GM13977 (cell line): ENCODE measurements around the gene SRP9.

Experiments
- DNase-seq: peaks from one replicate; pipeline ENCODE4 v3.0.0; 2012; ENCODE audit warnings: low spot score
- in situ Hi-C: fragments of 300-500 bp; cut with MboI; formaldehyde crosslinking; loops from one replicate; pipeline ENCODE4 v1.12.0; 2022; ENCODE audit warnings: low sequenced_read_pairs, low pct_unique_long_range_greater_than_20kb, mixed read lengths, inconsistent platforms; ENCODE audit not compliant: unreplicated experiment
- TF ChIP-seq, protein P1 (sequence below): IDR thresholded peaks from 2 replicates; pipeline ENCODE4 v1.5.1; 2012; ENCODE audit warnings: mild to moderate bottlenecking, control low read depth; ENCODE audit not compliant: insufficient read depth; ENCODE audit errors: extremely low read depth, missing control alignments

The SRP9 gene

GRCh38 chr1:225817611-225818061 lies 40.0 kb downstream of the SRP9 start:
- in situ Hi-C loops = no loop called here
- TF ChIP-seq, protein P1, sequence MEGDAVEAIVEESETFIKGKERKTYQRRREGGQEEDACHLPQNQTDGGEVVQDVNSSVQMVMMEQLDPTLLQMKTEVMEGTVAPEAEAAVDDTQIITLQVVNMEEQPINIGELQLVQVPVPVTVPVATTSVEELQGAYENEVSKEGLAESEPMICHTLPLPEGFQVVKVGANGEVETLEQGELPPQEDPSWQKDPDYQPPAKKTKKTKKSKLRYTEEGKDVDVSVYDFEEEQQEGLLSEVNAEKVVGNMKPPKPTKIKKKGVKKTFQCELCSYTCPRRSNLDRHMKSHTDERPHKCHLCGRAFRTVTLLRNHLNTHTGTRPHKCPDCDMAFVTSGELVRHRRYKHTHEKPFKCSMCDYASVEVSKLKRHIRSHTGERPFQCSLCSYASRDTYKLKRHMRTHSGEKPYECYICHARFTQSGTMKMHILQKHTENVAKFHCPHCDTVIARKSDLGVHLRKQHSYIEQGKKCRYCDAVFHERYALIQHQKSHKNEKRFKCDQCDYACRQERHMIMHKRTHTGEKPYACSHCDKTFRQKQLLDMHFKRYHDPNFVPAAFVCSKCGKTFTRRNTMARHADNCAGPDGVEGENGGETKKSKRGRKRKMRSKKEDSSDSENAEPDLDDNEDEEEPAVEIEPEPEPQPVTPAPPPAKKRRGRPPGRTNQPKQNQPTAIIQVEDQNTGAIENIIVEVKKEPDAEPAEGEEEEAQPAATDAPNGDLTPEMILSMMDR = no peak

DNA sequence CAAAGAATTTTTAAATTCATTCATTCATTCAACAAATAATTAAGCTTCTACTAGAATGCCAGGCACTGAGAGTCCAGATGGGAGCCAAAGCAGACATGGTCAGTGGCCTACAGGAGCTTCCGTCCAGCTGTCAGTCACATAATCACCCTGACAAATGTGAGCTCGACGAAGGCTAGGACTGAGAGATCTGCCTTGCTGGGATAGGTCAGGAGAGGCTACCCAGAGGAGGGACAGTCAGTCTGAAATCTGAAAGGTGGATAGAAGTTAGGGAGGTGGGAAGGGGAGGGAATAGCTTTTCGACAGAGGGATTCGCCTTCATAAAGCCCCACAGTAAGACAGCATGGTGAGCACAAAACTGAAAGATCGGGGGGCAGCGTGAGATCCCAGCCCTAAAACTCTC lies 40.6 kb downstream of the SRP9 start:
- in situ Hi-C loops = no loop called here
- DNase-seq = no peak
- TF ChIP-seq, protein P1 = no peak

More at GRCh38 chr1:225817611-225818061, 40.0 kb downstream of the SRP9 start:
- no peak for DNase-seq

DNA sequence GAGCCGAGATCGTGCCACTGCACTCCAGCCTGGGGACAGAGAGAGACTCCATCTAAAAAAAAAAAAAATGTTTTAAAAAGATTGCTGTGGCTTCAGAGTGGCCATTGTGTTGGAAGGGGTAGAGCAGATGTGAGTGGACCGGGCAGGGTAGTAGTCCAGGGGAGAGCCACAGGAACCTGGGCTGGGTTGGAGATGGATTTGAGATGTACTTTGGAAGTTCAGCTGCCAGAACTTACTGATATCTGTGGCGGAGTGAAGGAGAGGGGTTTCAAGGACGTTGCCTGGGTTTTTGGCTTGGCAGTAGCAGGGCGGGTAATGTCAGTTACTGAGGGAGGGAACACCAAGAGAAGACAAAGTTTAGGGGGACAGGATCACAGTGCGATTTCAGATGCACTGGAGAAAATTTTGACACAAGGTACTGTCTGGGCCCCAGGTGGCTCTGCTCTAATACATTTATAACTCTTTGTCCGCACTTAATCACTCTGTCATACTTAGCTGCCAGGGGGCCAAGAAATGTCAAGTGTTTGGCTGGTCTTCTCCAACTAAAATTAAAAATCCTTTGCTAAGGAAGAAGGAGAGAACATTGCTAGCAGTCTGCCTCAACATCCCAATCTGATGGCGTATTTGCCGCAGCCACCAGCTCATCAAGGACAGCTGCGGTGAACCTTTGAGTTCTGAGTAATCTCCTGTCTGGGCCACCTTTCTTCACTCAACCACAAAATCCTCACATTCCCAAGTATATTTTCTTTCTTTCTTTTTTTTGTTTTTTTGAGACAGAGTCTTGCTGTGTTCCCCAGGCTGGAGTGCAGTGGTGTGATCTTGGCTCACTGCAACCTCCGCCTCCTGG lies 41.9 kb downstream of the SRP9 start:
- no peak for DNase-seq
- TF ChIP-seq, protein P1 = no peak
- in situ Hi-C loops = no loop called here

DNA sequence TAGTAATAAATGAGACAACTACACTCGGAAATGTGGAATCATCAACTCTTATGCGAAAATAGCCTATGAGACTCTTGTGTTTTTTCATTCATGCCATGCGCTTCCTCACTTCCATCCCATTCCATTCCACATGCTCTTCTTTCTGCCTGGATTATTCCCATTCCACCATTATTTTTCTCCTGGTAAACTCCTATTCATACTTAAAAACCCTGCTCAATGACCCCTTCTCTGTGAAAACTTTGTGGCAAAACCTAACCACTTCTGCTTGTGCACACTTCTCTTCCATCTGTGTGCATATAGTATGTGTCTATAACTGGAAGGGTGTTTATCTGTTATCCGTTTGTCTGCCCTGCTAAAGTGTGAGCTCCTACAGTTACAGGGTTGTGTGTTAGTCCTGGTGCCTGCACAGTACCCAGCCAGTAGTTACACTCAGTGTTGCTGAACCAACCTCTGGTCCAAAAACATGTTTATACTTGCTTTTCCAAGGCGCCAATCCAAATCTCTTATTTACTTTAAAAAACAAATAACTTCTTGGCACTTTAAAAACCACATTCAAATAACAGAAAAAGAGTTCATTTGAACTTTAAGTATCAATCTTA lies 43.0 kb downstream of the SRP9 start:
- DNase-seq = no peak
- TF ChIP-seq, protein P1 = no peak
- in situ Hi-C loops = no loop called here

DNA sequence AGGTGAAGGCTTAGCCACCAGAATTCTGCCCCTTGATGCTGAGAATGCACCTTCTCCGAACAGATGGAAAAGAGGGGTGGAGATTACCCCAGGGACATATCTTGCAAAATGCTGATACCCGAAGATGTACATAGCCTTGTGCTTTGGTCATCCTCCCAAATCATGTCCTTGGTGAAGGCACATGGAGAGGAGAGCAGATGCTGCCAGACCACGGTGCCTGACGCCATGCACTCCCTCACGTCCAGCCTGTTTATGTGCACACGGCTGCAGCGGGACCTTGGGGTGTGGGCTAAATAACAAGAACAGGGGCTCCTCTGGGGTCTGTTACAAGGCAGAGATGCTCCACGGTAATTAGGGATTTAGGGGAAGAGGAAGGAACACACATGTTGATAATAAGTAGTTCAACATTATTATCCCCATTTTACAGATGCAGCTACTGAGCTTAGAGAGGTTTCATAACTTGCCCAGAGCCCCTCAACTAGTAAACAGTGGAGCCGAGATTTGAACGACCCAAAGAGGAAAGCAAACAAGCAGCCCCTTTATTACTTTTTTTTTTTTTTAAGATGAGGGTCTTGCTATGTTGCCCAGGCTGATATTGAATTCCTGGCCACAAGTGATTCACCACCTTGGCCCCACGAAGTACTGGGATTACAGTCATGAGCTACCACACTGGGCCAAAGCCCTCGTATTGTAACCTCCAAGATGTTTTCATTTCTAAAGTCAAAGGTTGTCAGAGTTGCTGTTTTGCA lies 45.2 kb downstream of the SRP9 start:
- in situ Hi-C loops = no loop called here

GRCh38 chr1:225823811-225824261 lies 46.2 kb downstream of the SRP9 start:
- in situ Hi-C loops = no loop called here
- DNase-seq = no peak
- TF ChIP-seq, protein P1 = no peak

More for the DNA sequence above, 45.2 kb downstream of the SRP9 start:
- DNase-seq = no peak
- TF ChIP-seq, protein P1 = no peak
